ENCODE data around the gene GPR39. TPM values are rescaled to one million over a fixed set of nuclear protein-coding genes. Genes with fewer than 3 reads are reported as not detected.

GPR39 gene
- polyA plus RNA-seq, 2 of the 4 experiments (the other 2 are of a cell fraction), result 11.3 to 11.8 TPM

- DNase-seq (ENCODE audit: low read depth in 1 of 2, low spot score in 1 of 2), result no peak
- TF ChIP-seq JUNB (IDR thresholded peaks at IDR 0.05) (no peak), HOXB13 (CRISPR knock-in tag; IDR thresholded peaks at IDR 0.05; ENCODE audit: low read depth) (no peak), GATA3 (IDR thresholded peaks at IDR 0.05; ENCODE audit: borderline replicate concordance) (no peak)
- TF ChIP-seq, protein P1, sequence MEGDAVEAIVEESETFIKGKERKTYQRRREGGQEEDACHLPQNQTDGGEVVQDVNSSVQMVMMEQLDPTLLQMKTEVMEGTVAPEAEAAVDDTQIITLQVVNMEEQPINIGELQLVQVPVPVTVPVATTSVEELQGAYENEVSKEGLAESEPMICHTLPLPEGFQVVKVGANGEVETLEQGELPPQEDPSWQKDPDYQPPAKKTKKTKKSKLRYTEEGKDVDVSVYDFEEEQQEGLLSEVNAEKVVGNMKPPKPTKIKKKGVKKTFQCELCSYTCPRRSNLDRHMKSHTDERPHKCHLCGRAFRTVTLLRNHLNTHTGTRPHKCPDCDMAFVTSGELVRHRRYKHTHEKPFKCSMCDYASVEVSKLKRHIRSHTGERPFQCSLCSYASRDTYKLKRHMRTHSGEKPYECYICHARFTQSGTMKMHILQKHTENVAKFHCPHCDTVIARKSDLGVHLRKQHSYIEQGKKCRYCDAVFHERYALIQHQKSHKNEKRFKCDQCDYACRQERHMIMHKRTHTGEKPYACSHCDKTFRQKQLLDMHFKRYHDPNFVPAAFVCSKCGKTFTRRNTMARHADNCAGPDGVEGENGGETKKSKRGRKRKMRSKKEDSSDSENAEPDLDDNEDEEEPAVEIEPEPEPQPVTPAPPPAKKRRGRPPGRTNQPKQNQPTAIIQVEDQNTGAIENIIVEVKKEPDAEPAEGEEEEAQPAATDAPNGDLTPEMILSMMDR (IDR thresholded peaks at IDR 0.05), result no peak
- FAIRE-seq, result no peak
- 91% methylated on average over 4 of the region's 4 CpGs for WGBS (ENCODE audit: missing lambda C conversion rate)
- no peak overlapping the region for H3K4me3 ChIP-seq
- POLR2A ChIA-PET, result no interaction called here
- H3K4me1 ChIP-seq, result no peaks in the 10 kb centered on the region
- CTCF ChIA-PET, result no interaction called here
- peaks cover 95% of the 10 kb centered on the region for H3K9me3 ChIP-seq
- no peak for ATAC-seq
- H3K27ac ChIP-seq, result no peak overlapping the region
- H3K4me2 ChIP-seq, result no peak overlapping the region
Observed at GRCh38 chr2:132463719-132464118, 47.1 kb downstream of the GPR39 start.

DNA sequence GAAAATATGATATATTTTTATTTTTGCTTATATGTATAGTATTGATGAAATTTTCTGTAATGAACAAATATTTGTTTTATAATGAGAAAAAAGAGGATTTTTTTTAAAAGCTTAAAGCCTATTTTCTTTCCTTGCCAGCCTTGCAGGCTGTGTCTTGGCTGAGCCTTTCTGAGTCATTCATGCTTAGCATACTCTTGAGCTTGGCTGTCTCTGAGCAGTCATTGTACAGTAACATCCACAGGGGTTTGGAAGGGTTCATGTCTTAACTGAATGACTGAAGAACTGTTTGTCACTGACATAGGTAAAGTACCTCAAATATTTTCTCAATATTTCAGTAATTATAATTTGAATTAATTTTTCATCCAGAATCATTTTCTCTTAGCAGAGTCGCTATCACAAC lies 49.3 kb downstream of the GPR39 start:
- no peaks in the 10 kb centered on the region for H3K4me1 ChIP-seq
- CTCF ChIA-PET, result no interaction called here

GRCh38 chr2:132466428-132467028 lies 49.9 kb downstream of the GPR39 start:
- peaks cover 80% of the 10 kb centered on the region for H3K9me3 ChIP-seq
- FAIRE-seq (no peak), DNase-seq (ENCODE audit: low read depth in 1 of 2, low spot score in 1 of 2) (peak in 1 of 2 experiments; percentile 13), ATAC-seq (no peak)
- H3K4me3 ChIP-seq, result no peak overlapping the region
- WGBS (ENCODE audit: missing lambda C conversion rate), result 53% methylated on average over 1 of the region's 1 CpG
- H3K27ac ChIP-seq, result no peak overlapping the region
- H3K4me1 ChIP-seq, result no peaks in the 10 kb centered on the region
- CTCF ChIA-PET, result no interaction called here
- TF ChIP-seq MYC (IDR thresholded peaks at IDR 0.05; ENCODE audit: borderline replicate concordance, low read length), result no peak
- no peak overlapping the region for H3K4me2 ChIP-seq
- POLR2A ChIA-PET, result no interaction called here

More for the DNA sequence above, 49.3 kb downstream of the GPR39 start:
- WGBS (ENCODE audit: missing lambda C conversion rate), result 96% methylated on average over 1 of the region's 1 CpG
- Histone ChIP-seq H3K4me2 (no peak overlapping the region), H3K27ac (no peak overlapping the region), H3K4me3 (no peak overlapping the region), H3K9me3 (peaks cover 86% of the 10 kb centered on the region)
- DNase-seq (ENCODE audit: low read depth in 1 of 2, low spot score in 1 of 2) (no peak), ATAC-seq (no peak), FAIRE-seq (no peak)
- TF ChIP-seq ZNF302 (CRISPR knock-in tag; IDR thresholded peaks at IDR 0.05) (no peak), POLR2AphosphoS2 (conservative IDR thresholded peaks at IDR 0.05; ENCODE audit: low read length) (no peak), E2F6 (IDR thresholded peaks at IDR 0.05; ENCODE audit: borderline replicate concordance, low read depth) (no peak), FOSB (CRISPR knock-in tag; IDR thresholded peaks at IDR 0.05) (no peak), HDAC2 (IDR thresholded peaks at IDR 0.05) (no peak), FOSL2 (IDR thresholded peaks at IDR 0.05) (no peak), FOSL2 (CRISPR knock-in tag; IDR thresholded peaks at IDR 0.05) (no peak), RARB (CRISPR knock-in tag; IDR thresholded peaks at IDR 0.05) (no peak), CBX8 (IDR thresholded peaks at IDR 0.05) (no peak), ZC3H11A (IDR thresholded peaks at IDR 0.05) (no peak), MYC (IDR thresholded peaks at IDR 0.05; ENCODE audit: borderline replicate concordance, low read length) (no peak), NR3C1 (IDR thresholded peaks at IDR 0.05) (no peak), RCOR1 (IDR thresholded peaks at IDR 0.05; ENCODE audit: low read depth, low read length) (no peak), CHD2 (IDR thresholded peaks at IDR 0.05; ENCODE audit: low read length, partially characterized antibody) (no peak), MAZ (IDR thresholded peaks at IDR 0.05; ENCODE audit: borderline replicate concordance, low read depth, low read length) (no peak), RAD21 (conservative IDR thresholded peaks at IDR 0.05 in 1 of 2, IDR thresholded peaks at IDR 0.05 in 1 of 2) (no peak)
- TF ChIP-seq, protein P2, sequence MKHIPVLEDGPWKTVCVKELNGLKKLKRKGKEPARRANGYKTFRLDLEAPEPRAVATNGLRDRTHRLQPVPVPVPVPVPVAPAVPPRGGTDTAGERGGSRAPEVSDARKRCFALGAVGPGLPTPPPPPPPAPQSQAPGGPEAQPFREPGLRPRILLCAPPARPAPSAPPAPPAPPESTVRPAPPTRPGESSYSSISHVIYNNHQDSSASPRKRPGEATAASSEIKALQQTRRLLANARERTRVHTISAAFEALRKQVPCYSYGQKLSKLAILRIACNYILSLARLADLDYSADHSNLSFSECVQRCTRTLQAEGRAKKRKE (CRISPR knock-in tag; IDR thresholded peaks at IDR 0.05; ENCODE audit: low read depth), result no peak
- POLR2A ChIA-PET, result no interaction called here

Measured in A549 (cell line).